NCI-H146 treated with DMSO at 0.1 percent for 48 hours (cell line): Measurements from ENCODE around the gene NMRK2.

ENCODE experiments used
- DNase-seq: peaks from one replicate; lab custom pipeline; 2025; ENCODE audit not compliant: unreplicated experiment; lab: John Stamatoyannopoulos, UW

The NMRK2 gene

DNA sequence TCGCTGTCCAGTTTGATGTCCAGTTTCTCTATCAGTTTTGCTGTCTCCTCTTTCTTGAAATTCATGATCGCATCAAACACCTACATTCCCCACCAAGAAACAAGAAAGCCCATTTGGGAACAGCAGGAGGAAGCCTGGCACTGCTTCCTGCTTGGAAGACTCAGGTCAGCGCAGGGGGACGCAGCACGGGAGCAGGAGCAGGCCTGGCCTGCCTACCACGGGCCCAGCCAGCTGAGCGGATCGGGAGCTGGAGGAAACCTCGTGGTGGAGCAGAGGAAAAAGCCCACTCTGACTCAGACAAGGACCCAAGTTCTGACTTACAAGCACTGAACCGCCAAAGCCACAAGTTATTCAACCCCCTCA lies 48.5 kb downstream of the NMRK2 start:
- DNase-seq = no peak

DNA sequence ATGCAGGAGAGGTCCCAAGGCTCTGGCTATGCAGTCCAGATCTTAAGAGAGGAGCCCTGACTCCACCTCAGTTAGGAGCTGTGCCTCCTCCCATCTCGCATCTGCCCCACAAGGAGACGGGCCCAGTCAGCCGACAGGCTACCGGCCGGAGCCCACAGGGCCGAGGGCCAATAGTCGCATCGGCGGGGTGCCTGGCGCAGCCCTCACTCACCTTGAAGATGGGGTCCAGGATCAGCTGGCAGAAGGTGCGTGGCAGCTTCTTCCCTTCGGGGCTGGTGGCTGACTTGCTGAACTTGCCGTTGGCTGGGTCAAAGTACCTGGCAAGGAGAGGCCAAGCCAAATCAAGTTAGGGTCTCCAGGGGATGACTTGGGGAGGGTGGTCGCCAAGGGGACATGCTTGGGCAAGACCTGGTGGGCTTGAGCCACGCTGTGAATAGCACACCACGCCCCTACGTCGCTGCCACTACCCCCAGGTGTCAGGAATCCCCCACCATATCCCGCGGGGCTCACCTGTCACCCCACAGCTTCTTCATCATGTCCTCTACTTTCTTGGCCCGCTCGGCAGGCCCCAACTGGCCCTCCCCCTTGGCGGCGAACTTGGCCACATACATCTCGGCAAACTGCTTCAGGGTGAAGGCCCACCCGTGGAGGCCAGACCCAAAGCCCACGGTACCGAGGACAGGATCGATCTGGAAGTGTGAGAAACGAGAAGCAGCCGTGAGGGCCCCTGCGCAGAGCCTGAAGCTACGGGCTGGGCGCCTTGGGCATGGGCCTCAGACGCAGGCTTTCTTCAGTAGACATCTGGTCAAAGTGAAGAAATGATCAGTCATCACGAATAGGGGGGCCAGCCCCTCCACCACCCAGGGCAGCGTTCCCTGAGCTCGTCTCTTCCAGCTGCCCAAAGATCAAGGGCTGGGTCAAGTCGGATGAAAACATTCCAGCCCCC lies 49.1 kb downstream of the NMRK2 start:
- no peak for DNase-seq

DNA sequence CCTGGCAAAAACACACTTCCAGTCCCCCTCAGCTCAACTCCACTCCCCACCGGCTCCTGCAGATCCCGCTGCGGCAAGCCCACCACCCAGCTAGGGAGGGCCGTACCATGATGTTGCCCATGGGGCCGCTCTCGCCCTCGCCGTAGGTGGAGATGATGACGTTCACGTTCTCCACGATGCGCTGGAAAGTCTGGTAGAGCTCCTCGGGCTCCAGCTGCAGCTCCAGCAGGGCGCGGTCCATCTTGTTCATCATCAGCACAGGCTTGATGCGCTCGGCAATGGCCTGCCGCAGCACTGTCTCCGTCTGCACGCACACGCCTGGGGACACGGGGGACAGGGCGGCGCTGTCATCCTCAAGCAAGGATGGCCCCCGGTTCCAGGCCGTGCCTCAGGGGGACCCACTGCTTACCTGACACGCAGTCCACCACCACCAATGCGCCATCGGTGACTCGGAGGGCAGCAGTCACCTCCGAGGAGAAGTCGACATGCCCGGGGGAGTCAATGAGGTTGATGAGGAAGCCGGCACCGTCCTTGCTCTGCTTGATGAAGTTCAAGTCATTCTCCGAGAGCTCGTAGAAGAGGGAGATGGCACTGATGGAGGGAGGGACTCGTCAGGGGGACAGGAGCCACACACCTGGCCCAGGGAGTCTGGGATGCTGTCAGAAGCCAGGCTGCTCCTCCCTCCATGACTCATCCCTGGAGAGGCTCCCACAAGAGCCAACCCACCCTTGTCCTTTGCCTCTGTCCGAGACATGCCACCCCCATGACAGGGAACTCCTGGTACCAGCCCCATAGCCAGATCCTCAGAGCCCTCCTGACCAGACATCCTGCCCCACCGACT lies 50.1 kb downstream of the NMRK2 start:
- no peak for DNase-seq

DNA sequence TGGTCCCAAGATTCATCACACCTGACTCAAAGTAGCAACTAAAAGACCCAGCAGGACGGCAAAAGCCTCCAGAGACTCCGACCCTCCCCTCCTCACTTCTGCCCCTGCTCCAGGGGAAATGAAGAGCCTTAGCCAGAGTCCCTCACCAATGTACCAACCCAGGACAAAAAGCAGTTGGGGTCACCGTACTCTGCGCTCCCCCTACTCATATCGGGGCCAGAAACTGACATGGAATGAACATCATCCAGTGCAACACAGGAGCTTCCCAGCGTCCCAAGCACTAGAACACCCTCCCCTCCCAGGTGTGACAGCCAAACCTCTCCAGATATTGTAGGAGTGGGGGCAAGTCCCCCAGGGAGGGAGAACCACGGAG lies 50.7 kb downstream of the NMRK2 start:
- DNase-seq = no peak

DNA sequence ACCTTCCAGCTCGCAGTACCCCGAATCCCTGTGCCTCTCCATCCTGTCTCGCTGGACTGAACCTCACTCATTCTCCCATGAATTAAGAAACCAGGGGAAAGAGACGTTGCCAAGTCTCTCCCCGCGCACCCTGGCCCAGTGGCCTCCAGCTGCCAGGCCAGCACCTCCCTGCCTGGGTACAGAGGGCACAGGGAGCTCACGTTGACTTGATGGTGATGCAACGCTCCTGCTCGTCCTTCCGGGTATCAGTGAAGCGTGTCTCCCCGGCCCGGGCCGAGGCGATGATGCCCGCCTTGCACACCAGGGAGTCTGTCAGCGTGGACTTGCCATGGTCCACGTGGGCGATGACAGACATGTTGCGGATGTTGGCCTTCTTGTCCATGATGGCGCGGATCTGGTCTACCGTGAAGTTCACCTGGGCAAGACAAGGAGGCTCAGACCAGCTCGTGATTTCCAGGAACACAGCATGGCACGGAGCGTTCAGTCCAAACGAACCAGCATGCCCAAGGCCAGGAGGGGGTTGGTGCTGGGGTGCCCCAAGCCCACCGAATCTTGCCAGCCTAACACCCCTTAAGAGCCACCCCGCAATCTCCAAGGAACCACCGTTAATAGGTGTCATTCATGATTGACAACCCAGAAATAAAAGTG lies 51.2 kb downstream of the NMRK2 start:
- DNase-seq = no peak

DNA sequence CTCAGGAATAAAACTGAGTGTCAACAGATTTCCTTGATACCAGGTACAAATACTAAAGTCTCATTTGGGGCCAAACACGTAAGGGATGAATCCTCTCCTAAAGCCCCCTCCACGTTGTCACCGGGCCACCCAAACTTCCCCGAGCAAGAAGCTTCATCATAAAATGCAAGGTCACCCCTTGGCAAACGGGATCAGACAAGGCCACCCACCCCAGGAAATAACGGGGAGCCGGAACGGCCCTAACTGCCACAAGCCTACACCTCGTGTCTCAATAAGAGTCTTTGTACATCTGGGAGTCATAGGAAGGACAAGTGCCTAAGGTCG lies 51.7 kb downstream of the NMRK2 start:
- DNase-seq = no peak

DNA sequence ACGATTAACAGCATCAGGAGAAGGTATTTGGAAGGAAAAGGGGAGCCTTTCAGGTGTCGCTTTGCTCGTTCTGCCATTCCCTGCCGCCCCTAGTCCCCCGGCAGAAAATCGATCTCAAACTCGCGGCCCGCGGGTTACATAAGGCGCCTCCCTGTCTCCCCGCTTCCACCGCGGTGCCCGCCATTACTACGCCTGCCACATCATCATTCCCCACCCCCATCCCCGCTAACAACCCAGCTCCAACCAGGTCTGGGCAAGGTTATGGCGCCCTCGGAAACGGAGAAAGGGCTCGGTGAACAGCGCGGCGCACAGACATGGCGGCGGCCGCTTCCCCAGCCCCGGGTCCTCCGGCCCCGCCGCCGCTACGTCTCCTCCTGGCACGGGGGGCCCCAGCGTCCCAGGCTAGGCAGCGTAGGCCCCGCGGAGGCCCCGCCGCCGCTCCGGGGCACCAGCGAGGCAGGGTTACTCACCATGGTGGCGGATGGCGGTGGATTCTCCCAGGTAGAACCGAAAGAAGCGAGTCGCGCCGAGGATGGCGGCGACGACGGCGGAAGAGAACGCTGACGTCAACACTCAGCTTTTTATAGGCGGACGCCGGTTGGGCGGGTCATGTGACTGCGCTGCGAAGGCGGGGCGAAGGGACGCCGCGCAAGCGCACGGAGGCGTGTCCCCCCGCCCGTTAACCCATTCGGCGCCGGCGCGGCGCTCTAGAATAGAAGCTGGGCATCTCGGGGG lies 52.2 kb downstream of the NMRK2 start, which contains the start of gene EEF2:
EEF2 (minus strand) TSS at position 556 of the 735 bp plus-strand sequence; CDS start at position 473, 83 bp downstream.
- DNase-seq = peak; percentile 46

DNA sequence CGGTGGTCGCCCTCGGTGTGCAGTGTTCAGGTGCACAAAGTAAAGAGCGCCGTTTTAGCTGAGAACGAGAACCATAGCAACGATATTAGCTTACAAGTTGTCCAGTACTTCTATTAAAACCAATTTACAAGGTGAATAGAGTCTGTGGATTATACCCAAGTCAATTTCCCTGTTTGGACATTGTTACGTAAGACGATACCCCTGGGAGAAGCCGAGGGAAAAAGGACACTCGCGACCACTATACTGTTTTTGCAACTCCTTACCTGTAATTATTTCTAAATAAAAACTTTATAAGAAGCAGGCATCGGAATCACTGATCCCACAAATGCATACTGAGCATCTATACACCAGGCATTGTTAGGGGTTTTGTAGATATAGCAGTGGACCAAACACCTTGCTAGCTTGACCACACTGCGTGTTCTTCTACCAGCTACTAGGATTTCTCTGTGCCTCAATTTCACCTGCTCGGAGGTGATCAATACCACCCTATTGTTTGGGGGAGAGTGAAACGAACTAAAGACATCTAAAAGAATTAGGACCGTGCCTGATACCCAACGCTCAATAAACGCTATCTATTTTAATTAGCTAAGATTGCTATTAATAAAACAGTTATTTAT lies 52.9 kb downstream of the NMRK2 start:
- DNase-seq = peak; percentile 46

DNA sequence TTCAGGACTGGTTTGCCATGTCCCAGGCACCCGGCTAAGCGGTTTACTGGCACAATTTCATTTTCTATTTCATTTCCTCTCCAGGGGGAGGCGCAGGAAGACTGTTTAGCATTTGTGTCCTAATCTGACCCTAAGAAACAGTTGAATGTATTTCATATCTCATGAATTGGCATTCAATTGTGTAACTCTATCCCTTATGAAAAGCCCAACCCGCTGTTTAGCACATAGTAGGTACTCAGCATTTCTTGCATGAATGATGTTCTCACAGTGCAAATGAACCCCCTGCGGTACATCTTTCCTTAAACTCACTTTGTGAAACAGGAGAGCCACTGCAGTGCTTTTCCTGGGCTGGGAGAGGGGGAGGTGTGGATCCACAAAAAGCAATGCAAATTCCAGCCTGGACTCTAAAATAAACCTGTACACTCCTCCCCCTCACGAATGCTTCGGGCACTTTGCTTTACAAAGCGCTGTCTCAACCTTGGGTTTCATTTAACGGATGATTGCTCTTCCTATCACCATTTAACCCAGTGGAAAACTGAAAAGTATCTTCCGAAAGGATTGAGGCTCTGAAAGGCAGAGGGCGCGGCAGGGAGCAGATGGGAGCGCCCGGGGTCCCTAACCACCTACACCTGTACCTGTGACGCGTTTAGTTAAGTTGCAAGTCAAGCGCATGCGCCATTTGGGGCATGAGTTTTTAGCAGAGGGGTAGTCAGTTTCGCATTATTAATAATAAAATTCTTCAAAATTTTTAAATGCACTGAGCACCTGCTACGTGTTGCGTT lies 53.6 kb downstream of the NMRK2 start:
- peak; percentile 74 for DNase-seq

DNA sequence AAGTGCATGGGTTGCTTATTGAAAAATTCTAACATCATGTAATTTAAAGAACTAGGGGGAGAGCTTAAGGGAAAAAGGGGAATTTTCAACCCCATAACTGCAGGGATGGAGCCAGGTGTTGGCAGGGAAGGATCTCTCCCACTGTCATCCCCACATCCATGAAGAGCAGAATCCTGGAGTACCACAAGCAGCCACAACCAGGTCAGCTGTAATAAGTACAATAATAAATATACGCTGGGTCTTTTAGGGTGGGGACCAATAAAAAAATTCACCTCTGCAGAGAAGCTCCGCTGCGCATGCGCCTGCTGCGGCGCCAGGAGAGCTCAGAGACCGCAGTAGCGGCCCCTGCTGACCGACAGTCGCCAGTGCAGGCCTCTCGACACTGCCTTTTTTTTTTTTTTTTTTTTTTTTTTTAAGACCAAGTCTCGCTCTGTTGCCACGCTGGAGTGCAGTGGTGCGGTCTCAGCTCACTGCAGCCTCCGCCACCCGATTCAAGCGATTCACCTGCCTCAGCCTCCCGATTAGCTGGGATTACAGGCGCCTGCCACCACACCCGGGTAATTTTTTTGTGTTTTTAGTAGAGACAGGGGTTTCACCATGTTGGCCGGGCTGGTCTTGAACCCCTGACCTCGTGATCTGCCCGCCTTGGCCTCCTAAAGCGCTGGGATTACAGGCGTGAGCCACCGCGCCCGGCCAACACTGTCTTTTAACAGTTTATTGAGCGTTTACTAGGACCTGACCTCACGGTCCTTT lies 54.9 kb downstream of the NMRK2 start:
- DNase-seq = peak; percentile 41

DNA sequence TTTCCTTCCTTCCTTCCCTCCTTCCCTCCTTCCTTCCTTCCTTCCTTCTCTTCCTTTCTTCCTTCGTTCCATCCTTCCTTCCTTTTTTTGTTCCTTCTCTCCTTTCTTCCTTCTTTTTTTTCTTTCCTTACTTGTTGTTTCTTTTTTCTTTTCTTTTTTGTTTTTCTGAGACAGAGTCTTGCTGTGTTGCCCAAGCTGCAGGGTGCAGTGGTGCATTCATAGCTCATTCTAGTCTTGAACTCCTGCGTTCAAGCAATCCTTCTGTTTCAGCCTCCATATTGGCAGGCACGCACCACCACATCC lies 57.9 kb downstream of the NMRK2 start:
- DNase-seq = no peak
